HG03565 (cell line): ENCODE results near the gene LAYN.

ENCODE experiments used
- ATAC-seq: cut with Tn5 transposase; IDR thresholded peaks from one replicate; pipeline ENCODE4 v1.9.1; 2021; ENCODE audit warnings: mild to moderate bottlenecking, moderate library complexity; ENCODE audit not compliant: unreplicated experiment

Gene LAYN

DNA sequence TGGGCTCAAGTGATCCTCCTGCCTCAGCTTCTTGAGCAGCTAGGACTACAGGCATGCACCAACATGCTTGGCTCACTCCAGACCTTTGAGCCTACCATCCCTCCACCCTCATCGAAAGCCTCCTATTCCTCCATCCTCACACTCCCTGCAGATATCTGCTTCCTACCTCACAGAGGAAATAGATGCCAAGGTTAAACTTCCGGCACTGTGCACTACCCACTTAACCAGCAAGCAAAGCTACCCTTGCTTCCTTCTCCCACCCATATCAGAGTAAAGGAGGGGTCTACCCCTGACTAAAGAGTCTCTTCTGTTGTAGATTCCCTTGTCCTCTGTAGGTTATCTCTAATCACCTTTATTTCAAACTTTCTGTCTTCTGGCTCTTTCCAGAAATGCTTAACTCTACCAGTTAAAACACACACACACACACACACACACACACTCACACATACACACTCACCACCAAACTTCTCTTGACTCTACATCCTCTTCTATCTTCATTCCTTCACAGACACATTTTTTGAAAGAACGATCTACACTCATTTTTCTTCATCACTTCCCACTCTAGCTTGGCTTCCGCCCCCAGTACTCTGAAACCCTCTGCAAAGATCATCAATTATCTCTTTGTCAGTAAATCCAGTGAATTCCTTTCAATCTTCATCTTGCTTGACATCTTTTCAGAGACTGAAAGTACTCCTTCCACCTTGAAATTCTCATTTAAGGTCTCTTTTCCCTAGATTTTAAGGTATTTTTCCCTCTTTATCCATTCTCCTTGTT, 50.9 kb downstream of the LAYN start:
- no peak for ATAC-seq

DNA sequence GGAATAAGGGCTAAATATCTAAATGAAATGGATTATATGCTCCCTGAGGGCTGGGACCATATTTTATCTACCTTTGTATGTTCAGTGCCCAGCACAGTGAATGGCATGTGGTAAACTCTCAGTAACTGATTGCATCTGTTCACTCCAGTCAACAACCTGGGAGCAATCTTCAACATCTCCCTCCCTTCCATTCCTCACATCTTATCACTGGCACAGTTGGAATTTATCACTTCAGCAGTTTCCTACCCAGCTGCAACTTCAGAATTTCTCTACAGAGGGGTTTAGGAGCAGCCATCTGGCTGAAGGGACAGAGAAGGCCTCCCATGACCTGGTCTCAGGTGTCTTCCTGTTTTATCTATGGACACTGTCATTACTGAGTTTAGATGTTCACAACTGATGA, 52.0 kb downstream of the LAYN start:
- ATAC-seq: no peak

DNA sequence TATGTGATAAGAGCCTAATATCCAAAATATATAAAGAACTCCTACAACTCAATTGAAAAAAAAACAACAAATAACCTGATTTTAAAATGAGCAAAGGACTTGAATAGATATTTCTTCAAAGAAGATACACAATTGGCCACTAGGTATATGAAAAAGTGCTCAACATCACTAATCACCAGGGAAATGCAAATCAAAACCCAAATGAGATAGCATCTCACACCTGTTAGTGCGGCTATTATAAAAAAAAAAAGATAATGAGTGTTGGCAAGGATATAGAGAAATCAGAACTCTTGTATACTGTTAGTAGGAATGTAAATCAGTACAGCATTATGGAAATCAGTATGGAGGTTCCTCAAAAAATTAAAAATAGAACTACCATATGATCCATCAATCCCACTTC, 55.8 kb downstream of the LAYN start:
- ATAC-seq: no peak

DNA sequence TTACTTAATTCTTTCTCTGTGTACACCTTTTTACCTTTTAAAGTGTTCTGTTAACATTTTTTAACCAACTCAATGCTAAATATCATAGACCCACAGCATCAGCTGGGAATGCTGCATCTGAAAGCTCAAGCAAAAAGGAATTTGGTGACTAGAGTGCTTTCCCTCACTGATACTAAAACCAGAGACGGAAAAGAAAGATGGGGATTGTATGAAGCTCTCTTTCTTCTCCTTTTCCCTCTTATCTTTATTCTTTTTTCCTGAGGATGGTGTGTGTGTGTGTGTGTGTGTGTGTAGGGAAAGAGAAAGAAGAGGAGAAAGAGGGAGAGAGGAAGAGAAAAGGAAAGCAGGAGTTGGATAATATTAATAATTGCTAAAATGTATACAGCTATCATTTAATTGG, 57.6 kb downstream of the LAYN start:
- no peak for ATAC-seq

DNA sequence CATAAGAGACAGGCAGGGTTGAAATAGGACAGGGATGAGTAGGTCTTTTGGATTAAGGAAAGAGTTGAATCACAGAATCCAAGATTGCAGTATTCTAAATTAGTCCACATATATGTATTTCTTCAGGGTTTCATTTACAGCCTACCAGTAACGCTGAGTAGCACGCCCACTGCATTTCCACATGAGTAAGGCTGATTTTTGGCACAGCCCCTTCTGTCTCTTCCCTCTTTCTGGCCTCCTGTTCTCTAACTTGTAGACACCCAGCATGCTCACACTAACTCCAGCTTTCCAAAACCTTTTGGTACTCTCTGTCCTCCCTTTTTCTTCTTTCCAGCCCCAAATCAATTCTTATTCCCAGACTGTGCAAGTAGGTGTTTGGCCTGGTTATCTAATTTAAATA, 58.0 kb downstream of the LAYN start:
- ATAC-seq: no peak

DNA sequence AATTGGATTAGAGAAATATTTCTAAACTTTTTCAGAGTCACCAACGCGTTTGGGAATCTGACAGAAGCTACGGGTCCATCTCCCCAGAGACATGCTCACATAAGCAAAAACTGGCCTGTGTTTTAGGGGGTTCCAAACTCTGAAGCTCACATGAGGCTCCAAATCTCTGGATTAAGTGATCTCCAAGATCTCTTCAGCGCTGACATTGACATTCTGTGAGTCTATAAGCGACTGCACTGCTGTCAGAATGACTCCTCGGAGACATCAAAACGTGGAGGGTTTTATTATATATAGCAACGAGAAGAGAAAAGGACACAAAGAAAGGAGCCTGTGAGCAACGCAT, 61.1 kb downstream of the LAYN start:
- no peak for ATAC-seq

DNA sequence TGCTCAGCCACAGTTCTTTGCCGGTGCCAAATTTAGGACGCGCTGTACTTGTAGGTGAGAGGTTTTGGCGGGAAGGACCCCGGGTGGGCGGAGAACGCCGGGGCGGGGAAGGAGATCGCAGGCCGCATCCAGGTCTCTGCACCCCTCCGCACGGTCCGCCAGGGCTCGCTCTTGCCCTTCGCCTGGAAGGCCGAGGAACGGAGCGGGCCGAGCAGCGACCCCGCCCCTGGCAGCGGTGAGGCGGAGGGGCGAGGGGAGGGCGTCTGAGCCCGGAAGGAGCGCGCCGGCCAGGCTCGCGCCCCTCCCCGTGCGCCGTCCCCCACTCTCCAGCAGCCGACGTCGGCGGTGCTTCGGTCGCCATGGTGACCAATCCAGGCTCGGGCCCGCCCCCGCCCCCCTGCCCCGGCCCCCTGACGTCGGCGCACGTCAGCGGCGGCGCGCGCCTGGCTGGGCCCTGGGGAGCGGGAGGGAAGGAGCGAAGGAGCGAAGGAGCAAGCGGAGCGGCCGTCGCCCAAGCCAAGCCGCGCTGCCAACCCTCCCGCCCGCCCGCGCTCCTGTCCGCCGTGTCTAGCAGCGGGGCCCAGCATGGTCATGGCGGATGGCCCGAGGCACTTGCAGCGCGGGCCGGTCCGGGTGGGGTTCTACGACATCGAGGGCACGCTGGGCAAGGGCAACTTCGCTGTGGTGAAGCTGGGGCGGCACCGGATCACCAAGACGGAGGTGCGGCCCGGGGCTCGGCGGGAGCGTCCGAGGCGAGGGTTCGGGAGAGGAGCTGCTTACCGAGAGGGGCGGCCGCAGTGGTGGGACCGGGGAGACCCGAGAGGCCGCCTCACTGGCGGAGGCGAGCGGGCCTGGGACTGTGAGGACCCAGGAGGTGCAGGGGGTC, 61.7 kb downstream of the LAYN start, which contains the start of gene SIK2:
SIK2 (plus strand) TSS at position 471 of the 886 bp plus-strand sequence; CDS start at position 586, 115 bp downstream.
- peak; percentile 75 for ATAC-seq

DNA sequence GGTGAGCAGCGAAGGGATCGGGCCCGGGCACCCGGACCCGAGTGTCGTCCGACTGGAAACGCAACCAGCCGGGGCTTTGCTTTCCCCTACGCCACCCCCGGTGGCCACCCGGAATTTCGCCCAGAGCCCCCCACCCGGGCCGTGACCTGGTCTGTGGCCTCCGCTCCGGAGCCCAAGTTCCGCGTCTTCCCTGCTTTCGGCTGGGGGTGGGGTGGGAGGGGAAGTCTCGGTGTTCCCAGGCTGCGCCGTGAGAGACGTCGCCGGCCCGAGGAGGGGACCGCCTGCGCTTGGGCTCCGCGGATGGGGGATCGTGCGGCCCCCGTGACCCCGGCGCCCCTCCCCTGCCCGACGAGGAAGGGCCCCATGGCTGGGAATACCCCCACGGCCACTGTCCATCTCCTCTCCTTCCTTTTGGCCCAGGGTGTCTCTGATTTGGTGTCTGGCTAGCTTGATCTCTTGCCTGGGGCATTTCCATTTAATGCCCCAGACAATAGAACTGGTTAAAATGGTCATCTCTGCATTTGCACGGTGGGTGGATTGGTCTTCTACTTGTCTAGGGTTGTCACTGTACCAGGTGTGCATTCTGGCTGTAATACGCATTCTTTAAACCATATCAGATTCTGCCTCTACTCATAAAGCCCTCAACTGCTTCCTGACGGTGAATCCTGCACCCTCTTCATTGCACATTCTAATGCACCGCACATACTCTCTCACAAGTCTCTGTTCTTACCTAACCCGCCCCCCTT, 62.5 kb downstream of the LAYN start:
- ATAC-seq: no peak

DNA sequence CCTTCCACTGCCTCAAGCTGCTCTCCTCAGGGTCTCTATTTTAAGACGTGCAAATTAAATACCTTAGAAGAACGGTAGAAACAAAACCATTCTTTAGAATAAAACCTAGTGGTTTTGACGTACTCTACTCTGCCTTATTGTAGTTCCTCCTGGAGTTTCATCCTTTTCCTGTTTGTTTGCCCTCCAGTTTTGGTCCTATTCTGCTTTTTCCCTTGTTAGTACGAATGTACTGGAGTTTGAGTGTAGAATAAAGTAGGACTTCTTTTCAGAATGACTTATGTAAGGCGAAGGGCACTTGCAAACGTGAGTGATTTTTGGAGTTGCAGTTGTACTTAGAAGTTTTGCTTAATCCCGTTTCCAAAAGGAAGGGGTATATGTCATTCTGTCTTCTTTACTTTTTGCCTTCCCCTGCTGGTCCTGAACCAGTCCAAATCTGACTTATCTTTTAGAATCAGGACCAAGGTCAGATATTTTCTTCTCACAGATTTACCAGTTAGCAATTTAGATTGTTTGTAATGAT, 63.2 kb downstream of the LAYN start:
- ATAC-seq: no peak

DNA sequence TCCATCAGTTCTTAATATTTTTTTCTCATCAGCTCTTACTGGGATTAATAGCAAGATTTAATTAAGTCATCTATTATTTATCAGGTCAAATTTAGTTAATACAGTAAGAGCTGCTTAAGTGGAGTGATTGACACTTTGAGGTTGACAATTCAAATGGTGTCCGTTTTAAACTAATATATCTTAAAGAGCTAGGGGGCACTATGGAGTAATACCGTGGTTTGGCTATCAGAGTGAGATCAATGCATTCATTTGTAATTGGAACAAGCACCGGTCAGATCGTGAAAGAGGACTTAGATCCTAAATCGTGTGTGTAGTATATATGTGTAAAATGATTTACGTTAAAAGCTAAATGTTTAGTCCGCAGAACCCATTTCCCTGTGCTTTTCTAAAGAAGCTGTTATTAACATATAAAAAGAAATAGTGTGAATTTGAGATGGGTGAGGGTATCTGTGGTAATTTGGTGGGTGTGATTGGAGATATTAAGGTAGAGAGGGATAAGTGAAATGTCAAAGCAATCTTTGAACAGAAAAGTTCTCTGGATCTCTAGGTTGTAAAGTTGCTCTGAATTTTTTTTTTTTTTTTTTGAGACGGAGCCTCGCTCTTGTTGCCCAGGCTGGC, 64.0 kb downstream of the LAYN start:
- no peak for ATAC-seq

DNA sequence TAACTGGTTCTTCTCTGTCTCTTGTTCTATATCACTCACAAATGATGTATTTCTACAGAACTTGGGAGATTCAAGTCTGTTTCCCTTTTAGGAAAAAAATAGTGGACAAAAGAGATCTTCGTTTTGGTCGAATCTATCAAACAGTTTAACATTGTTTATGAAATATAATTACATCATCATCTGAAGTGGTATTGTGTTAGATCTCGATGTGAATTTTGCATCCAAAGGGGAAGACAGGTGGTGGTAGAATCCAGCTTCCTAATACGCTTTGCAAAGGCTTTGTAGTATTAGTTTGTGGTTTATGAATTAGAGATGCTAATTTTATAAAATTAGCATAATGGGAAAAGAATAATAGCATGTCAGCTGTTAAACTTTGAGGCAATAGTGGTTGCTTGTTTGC, 65.2 kb downstream of the LAYN start:
- no peak for ATAC-seq

DNA sequence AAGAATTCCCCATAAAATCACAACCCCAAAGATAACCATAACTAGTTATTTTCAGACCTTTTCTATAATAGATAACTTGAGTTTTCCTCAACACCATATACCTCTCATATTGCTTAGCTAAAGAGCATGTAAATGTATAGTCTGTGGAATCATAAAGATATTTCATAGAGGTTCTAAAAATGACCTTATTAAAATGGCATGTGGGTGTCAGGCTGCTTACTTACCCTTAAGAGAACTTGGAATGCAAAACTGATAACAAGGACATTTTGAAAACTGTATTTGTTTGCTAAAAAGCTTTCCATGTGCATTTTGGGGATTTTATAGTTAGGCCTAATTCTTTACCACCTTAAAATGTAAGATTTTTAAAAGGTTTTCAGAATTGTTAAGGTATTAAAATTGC, 66.5 kb downstream of the LAYN start:
- no peak for ATAC-seq

DNA sequence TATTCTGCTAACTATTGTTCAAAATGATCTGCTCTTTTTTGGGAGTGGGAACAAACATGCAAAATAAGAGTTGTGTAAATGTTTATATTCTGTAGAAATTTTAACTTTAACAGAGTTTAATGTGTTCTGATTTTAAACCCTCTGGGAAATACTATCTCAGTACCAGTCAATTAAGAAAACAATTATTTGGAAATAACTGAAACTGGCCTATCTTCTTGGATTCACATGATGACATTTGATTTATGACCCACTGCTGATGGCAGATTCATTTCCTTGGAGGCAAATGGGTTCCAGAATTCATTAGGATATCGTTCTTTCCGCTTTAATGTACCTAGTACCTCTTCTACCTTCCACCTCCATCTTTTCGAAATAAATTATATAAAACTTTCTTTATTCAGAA, 67.2 kb downstream of the LAYN start:
- ATAC-seq: no peak
